ENCODE data around the gene KIAA1671.

- TF ChIP-seq GATA3 (IDR thresholded peaks at IDR 0.05; ENCODE audit: low read depth, low read length): no peak
- no peak for TF ChIP-seq GATA2 (IDR thresholded peaks at IDR 0.05; ENCODE audit: low read depth, low read length)
These were observed 276.3 kb downstream of the KIAA1671 start for GRCh38 chr22:25228822-25229221.
